GM23338 (cell line): ENCODE results near the gene CCDC85B. TPM values are rescaled to one million over a fixed set of nuclear protein-coding genes. Genes with fewer than 3 reads are reported as not detected.

Experiments
- ATAC-seq: fragments of 200-7000 bp; cut with Tn5 transposase; 3 replicates; pipeline ENCODE4 v1.9.1; 2020
- DNase-seq: peaks from one replicate; pipeline ENCODE4 v3.0.0-alpha.2; 2015; ENCODE audit warnings: low spot score
- H2AFZ ChIP-seq: fragments of 200-600 bp; sonication (generic); 2 replicates; pipeline ENCODE4 v1.8.0; 2016; ENCODE audit warnings: antibody characterized with exemption, mild to moderate bottlenecking, moderate library complexity
- H3F3A ChIP-seq: fragments of 200-600 bp; sonication (generic); replicated peaks from 2 replicates; pipeline ENCODE4 v1.8.0; 2017; ENCODE audit warnings: antibody characterized with exemption, mixed run types, low read depth
- H3K27ac ChIP-seq: fragments of 200-600 bp; sonication (generic); 2 replicates; pipeline ENCODE4 v1.6.1; 2016; ENCODE audit warnings: low read depth
- H3K27me3 ChIP-seq: fragments of 200-600 bp; sonication (generic); 2 replicates; pipeline ENCODE4 v1.8.0; 2016; ENCODE audit warnings: mild to moderate bottlenecking, mixed run types, moderate library complexity; ENCODE audit not compliant: insufficient read depth
- H3K36me3 ChIP-seq: fragments of 200-600 bp; sonication (generic); 2 replicates; pipeline ENCODE4 v1.8.0; 2016; ENCODE audit warnings: mild to moderate bottlenecking; ENCODE audit not compliant: insufficient read depth
- H3K4me1 ChIP-seq: fragments of 200-600 bp; sonication (generic); 2 replicates; pipeline ENCODE4 v1.8.0; 2016; ENCODE audit warnings: mild to moderate bottlenecking, moderate library complexity; ENCODE audit not compliant: insufficient read depth
- H3K4me2 ChIP-seq: fragments of 200-600 bp; sonication (generic); 2 replicates; pipeline ENCODE4 v1.7.1; 2017; ENCODE audit warnings: mixed run types
- H3K4me3 ChIP-seq: fragments of 200-600 bp; sonication (generic); 2 replicates; pipeline ENCODE4 v1.6.1; 2016; ENCODE audit warnings: mixed run types
- H3K79me2 ChIP-seq: fragments of 200-600 bp; sonication (generic); replicated peaks from 2 replicates; pipeline ENCODE4 v1.8.0; 2017; ENCODE audit warnings: mild to moderate bottlenecking; ENCODE audit not compliant: insufficient read depth
- H3K9me2 ChIP-seq: fragments of 200-600 bp; sonication (generic); 2 replicates; pipeline ENCODE4 v1.8.0; 2017; ENCODE audit not compliant: insufficient read depth
- H4K20me1 ChIP-seq: fragments of 200-600 bp; sonication (generic); replicated peaks from 2 replicates; pipeline ENCODE4 v1.8.0; 2017; ENCODE audit warnings: mild to moderate bottlenecking; ENCODE audit not compliant: insufficient read depth
- H3K27ac Mint-ChIP-seq: 2 replicates; pipeline ENCODE4 v1.8.0; 2020; ENCODE audit warnings: inconsistent platforms, mild to moderate bottlenecking, moderate library complexity, mixed read lengths
- H3K27me3 Mint-ChIP-seq: 3 replicates; pipeline ENCODE4 v1.8.0; 2022; ENCODE audit warnings: low read depth, mild to moderate bottlenecking, moderate library complexity, mixed read lengths, inconsistent platforms; ENCODE audit not compliant: insufficient read depth, poor library complexity
- H3K36me3 Mint-ChIP-seq: 3 replicates; pipeline ENCODE4 v1.8.0; 2021; ENCODE audit warnings: low read depth, mild to moderate bottlenecking, inconsistent platforms, moderate library complexity, mixed read lengths
- H3K4me1 Mint-ChIP-seq: 3 replicates; pipeline ENCODE4 v1.8.0; 2020; ENCODE audit warnings: mild to moderate bottlenecking, inconsistent platforms, mixed read lengths
- H3K4me3 Mint-ChIP-seq: 3 replicates; pipeline ENCODE4 v1.8.0; 2021; ENCODE audit warnings: moderate library complexity, mild to moderate bottlenecking, inconsistent platforms, mixed read lengths
- H3K9me3 Mint-ChIP-seq: 3 replicates; pipeline ENCODE4 v1.8.0; 2020; ENCODE audit warnings: moderate library complexity, mild to moderate bottlenecking, inconsistent platforms, mixed read lengths
- CREB1 ChIP-seq: fragments of 250-450 bp; sonication (Bioruptor Pico); IDR thresholded peaks from 2 replicates; pipeline ENCODE4 v1.5.0; 2020; ENCODE audit warnings: low read depth, mild to moderate bottlenecking, moderate library complexity
- EZH2 ChIP-seq: fragments of 200-600 bp; sonication (generic); IDR thresholded peaks from one replicate; pipeline ENCODE4 v1.8.0; 2017; ENCODE audit warnings: antibody characterized with exemption, mild to moderate bottlenecking, low read depth; ENCODE audit not compliant: unreplicated experiment
- EZH2phosphoT487 ChIP-seq: fragments of 200-600 bp; sonication (generic); IDR thresholded peaks from one replicate; pipeline ENCODE4 v1.8.1; 2018; ENCODE audit warnings: antibody characterized with exemption; ENCODE audit not compliant: unreplicated experiment
- JUNB ChIP-seq: IDR thresholded peaks from one replicate; pipeline ENCODE4 v1.6.1; 2016; ENCODE audit warnings: antibody characterized with exemption; ENCODE audit not compliant: unreplicated experiment
- NANOG ChIP-seq: IDR thresholded peaks from 2 replicates; pipeline ENCODE4 v1.6.1; 2016; ENCODE audit warnings: antibody characterized with exemption, borderline replicate concordance
- POLR2AphosphoS5 ChIP-seq: IDR thresholded peaks from 2 replicates; pipeline ENCODE4 v1.6.1; 2016; ENCODE audit warnings: antibody characterized with exemption, low read depth
- STAT1 ChIP-seq: IDR thresholded peaks from one replicate; pipeline ENCODE4 v1.6.1; 2016; ENCODE audit warnings: antibody characterized with exemption; ENCODE audit not compliant: unreplicated experiment
- ZNF114 ChIP-seq: fragments of 250-450 bp; sonication (Bioruptor Pico); IDR thresholded peaks from 2 replicates; pipeline ENCODE4 v1.5.0; 2020; ENCODE audit warnings: mild to moderate bottlenecking, moderate library complexity
- ZNF331 ChIP-seq: fragments of 250-450 bp; sonication (Bioruptor Pico); IDR thresholded peaks from 2 replicates; pipeline ENCODE4 v1.5.0; 2020; ENCODE audit warnings: low read depth, mild to moderate bottlenecking, moderate library complexity
- polyA plus RNA-seq: library from polyadenylated mRNA; unstranded; fragments of >200 nt; fragmentation: Nextera tagmentation; extraction: Ambion mirVana; gene quantifications from 2 replicates; pipeline ENCODE4 v1.2.1, GENCODE V29; 2016
- total RNA-seq: library from RNA; depleted of rRNA; stranded (reverse); fragments of >200 nt; shearing (Covaris generic); gene quantifications from 2 replicates; pipeline ENCODE4 v1.2.3, GENCODE V29; 2014
- TF ChIP-seq, protein P1 (sequence below): IDR thresholded peaks from 2 replicates; pipeline ENCODE4 v1.6.1; 2016; ENCODE audit warnings: antibody characterized with exemption
- TF ChIP-seq, protein P2 (sequence below), 2 experiments: fragments of 200-600 bp in 1 of 2; sonication (generic) in 1 of 2; conservative IDR thresholded peaks; 2 replicates each; pipeline versions ENCODE4 v1.5.1 to v1.6.1; 2016 to 2017; ENCODE audit warnings: antibody characterized with exemption in 2 of 2, low read depth in 2 of 2, mild to moderate bottlenecking in 2 of 2, moderate library complexity in 1 of 2
- TF ChIP-seq, protein P3 (sequence below): fragments of 250-450 bp; sonication (Bioruptor Pico); IDR thresholded peaks from 2 replicates; pipeline ENCODE4 v1.5.0; 2020; ENCODE audit warnings: mild to moderate bottlenecking, moderate library complexity
- TF ChIP-seq, protein P4 (sequence below): IDR thresholded peaks from one replicate; pipeline ENCODE4 v1.6.1; 2018; ENCODE audit warnings: antibody characterized with exemption; ENCODE audit not compliant: unreplicated experiment

Gene CCDC85B
- total and polyA plus RNA-seq, 2 experiments from 2014 or later, result 54.5 to 66.3 TPM

DNA sequence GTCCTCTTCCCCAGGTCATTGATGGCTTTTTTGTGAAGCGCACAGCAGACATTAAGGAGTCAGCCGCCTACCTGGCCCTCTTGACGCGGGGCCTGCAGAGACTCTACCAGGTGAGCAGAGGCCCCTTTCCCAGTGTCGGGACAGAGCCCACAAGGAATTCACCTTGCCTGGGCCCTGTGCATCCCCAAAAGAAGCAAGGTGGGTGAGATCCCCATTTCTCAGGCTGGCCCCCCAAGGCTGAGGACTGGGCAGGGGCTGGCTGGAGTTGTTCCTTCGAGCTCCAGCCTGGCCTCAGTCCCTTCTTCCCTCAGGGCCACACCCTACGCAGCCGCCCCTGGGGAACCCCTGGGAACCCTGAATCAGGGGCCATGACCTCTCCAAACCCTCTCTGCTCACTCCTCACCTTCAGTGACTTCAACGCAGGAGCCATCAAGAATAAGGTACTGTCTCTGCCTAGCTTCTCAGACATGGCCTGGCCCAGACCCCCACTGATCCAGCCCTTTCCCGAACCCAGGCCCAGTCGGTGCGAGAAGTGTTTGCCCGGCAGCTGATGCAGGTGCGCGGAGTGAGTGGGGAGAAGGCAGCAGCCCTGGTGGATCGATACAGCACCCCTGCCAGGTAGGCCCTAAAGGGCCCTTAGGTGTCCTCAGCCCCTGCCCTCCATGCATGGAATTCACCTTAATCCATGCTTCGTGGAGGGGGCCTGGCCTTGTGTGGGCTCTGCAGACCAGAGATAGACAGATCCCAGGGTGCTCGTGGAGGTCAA is 25.6 kb upstream of the CCDC85B start:
- no peak overlapping the region for H3K4me2 ChIP-seq
- H3K4me1 Mint-ChIP-seq, result peaks cover 16% of the 10 kb centered on the region
- TF ChIP-seq, protein P1, sequence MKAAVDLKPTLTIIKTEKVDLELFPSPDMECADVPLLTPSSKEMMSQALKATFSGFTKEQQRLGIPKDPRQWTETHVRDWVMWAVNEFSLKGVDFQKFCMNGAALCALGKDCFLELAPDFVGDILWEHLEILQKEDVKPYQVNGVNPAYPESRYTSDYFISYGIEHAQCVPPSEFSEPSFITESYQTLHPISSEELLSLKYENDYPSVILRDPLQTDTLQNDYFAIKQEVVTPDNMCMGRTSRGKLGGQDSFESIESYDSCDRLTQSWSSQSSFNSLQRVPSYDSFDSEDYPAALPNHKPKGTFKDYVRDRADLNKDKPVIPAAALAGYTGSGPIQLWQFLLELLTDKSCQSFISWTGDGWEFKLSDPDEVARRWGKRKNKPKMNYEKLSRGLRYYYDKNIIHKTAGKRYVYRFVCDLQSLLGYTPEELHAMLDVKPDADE, result no peak
- TF ChIP-seq ZNF114 (CRISPR knock-in tag) (no peak), EZH2 (no peak), NANOG (no peak), STAT1 (no peak), EZH2phosphoT487 (no peak), ZNF331 (no peak), JUNB (no peak), CREB1 (CRISPR knock-in tag) (no peak), POLR2AphosphoS5 (no peak)
- TF ChIP-seq, protein P2, sequence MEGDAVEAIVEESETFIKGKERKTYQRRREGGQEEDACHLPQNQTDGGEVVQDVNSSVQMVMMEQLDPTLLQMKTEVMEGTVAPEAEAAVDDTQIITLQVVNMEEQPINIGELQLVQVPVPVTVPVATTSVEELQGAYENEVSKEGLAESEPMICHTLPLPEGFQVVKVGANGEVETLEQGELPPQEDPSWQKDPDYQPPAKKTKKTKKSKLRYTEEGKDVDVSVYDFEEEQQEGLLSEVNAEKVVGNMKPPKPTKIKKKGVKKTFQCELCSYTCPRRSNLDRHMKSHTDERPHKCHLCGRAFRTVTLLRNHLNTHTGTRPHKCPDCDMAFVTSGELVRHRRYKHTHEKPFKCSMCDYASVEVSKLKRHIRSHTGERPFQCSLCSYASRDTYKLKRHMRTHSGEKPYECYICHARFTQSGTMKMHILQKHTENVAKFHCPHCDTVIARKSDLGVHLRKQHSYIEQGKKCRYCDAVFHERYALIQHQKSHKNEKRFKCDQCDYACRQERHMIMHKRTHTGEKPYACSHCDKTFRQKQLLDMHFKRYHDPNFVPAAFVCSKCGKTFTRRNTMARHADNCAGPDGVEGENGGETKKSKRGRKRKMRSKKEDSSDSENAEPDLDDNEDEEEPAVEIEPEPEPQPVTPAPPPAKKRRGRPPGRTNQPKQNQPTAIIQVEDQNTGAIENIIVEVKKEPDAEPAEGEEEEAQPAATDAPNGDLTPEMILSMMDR (conservative IDR thresholded peaks at IDR 0.05; ENCODE audit: low read depth in 2 of 2), result no peak
- TF ChIP-seq, protein P3, sequence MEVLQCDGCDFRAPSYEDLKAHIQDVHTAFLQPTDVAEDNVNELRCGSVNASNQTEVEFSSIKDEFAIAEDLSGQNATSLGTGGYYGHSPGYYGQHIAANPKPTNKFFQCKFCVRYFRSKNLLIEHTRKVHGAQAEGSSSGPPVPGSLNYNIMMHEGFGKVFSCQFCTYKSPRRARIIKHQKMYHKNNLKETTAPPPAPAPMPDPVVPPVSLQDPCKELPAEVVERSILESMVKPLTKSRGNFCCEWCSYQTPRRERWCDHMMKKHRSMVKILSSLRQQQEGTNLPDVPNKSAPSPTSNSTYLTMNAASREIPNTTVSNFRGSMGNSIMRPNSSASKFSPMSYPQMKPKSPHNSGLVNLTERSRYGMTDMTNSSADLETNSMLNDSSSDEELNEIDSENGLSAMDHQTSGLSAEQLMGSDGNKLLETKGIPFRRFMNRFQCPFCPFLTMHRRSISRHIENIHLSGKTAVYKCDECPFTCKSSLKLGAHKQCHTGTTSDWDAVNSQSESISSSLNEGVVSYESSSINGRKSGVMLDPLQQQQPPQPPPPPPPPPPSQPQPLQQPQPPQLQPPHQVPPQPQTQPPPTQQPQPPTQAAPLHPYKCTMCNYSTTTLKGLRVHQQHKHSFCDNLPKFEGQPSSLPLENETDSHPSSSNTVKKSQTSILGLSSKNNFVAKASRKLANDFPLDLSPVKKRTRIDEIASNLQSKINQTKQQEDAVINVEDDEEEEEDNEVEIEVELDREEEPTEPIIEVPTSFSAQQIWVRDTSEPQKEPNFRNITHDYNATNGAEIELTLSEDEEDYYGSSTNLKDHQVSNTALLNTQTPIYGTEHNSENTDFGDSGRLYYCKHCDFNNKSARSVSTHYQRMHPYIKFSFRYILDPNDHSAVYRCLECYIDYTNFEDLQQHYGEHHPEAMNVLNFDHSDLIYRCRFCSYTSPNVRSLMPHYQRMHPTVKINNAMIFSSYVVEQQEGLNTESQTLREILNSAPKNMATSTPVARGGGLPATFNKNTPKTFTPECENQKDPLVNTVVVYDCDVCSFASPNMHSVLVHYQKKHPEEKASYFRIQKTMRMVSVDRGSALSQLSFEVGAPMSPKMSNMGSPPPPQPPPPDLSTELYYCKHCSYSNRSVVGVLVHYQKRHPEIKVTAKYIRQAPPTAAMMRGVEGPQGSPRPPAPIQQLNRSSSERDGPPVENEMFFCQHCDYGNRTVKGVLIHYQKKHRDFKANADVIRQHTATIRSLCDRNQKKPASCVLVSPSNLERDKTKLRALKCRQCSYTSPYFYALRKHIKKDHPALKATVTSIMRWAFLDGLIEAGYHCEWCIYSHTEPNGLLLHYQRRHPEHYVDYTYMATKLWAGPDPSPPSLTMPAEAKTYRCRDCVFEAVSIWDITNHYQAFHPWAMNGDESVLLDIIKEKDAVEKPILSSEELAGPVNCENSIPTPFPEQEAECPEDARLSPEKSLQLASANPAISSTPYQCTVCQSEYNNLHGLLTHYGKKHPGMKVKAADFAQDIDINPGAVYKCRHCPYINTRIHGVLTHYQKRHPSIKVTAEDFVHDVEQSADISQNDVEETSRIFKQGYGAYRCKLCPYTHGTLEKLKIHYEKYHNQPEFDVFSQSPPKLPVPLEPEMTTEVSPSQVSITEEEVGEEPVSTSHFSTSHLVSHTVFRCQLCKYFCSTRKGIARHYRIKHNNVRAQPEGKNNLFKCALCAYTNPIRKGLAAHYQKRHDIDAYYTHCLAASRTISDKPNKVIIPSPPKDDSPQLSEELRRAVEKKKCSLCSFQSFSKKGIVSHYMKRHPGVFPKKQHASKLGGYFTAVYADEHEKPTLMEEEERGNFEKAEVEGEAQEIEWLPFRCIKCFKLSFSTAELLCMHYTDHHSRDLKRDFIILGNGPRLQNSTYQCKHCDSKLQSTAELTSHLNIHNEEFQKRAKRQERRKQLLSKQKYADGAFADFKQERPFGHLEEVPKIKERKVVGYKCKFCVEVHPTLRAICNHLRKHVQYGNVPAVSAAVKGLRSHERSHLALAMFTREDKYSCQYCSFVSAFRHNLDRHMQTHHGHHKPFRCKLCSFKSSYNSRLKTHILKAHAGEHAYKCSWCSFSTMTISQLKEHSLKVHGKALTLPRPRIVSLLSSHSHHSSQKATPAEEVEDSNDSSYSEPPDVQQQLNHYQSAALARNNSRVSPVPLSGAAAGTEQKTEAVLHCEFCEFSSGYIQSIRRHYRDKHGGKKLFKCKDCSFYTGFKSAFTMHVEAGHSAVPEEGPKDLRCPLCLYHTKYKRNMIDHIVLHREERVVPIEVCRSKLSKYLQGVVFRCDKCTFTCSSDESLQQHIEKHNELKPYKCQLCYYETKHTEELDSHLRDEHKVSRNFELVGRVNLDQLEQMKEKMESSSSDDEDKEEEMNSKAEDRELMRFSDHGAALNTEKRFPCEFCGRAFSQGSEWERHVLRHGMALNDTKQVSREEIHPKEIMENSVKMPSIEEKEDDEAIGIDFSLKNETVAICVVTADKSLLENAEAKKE (CRISPR knock-in tag), result no peak
- TF ChIP-seq, protein P4, sequence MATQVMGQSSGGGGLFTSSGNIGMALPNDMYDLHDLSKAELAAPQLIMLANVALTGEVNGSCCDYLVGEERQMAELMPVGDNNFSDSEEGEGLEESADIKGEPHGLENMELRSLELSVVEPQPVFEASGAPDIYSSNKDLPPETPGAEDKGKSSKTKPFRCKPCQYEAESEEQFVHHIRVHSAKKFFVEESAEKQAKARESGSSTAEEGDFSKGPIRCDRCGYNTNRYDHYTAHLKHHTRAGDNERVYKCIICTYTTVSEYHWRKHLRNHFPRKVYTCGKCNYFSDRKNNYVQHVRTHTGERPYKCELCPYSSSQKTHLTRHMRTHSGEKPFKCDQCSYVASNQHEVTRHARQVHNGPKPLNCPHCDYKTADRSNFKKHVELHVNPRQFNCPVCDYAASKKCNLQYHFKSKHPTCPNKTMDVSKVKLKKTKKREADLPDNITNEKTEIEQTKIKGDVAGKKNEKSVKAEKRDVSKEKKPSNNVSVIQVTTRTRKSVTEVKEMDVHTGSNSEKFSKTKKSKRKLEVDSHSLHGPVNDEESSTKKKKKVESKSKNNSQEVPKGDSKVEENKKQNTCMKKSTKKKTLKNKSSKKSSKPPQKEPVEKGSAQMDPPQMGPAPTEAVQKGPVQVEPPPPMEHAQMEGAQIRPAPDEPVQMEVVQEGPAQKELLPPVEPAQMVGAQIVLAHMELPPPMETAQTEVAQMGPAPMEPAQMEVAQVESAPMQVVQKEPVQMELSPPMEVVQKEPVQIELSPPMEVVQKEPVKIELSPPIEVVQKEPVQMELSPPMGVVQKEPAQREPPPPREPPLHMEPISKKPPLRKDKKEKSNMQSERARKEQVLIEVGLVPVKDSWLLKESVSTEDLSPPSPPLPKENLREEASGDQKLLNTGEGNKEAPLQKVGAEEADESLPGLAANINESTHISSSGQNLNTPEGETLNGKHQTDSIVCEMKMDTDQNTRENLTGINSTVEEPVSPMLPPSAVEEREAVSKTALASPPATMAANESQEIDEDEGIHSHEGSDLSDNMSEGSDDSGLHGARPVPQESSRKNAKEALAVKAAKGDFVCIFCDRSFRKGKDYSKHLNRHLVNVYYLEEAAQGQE, result no peak
- H2AFZ ChIP-seq, result no peak overlapping the region
- peaks cover 6% of the 10 kb centered on the region; the same call in 1 of the 2 replicates for H4K20me1 ChIP-seq
- H3K27me3 ChIP-seq, result peaks cover 13% of the 10 kb centered on the region; the same call in 1 of the 2 replicates
- DNase-seq, result no peak
- H3K9me3 Mint-ChIP-seq, result peaks cover 2% of the 10 kb centered on the region; the same call in 2 of the 3 replicates
- no peaks in the 10 kb centered on the region for H3K9me2 ChIP-seq
- peaks cover 39% of the 10 kb centered on the region for H3K36me3 Mint-ChIP-seq
- H3K27ac Mint-ChIP-seq, result no peak overlapping the region
- no peak overlapping the region for H3K4me3 Mint-ChIP-seq
- no peak overlapping the region for H3K27ac ChIP-seq
- peaks cover 33% of the 10 kb centered on the region for H3K27me3 Mint-ChIP-seq
- peaks cover 4% of the 10 kb centered on the region; the same call in 1 of the 2 replicates for H3K36me3 ChIP-seq
- no peak for ATAC-seq
- H3K4me1 ChIP-seq, result peaks cover 8% of the 10 kb centered on the region; the same call in 1 of the 2 replicates
- peaks cover 27% of the 10 kb centered on the region for H3F3A ChIP-seq
- H3K4me3 ChIP-seq, result no peak overlapping the region
- H3K79me2 ChIP-seq, result peaks cover 11% of the 10 kb centered on the region
